ENCODE measurements around the gene INSL6. TPM values are rescaled to one million over a fixed set of nuclear protein-coding genes. Genes with fewer than 3 reads are reported as not detected.

Gene INSL6
- total RNA-seq, 1 experiment from 2014 or later = not detected

- no peaks in the 10 kb centered on the region for H3K27me3 Mint-ChIP-seq (ENCODE audit: insufficient read depth, unreplicated experiment)
- CTCF ChIA-PET = interaction anchor here (0.6 to 2.7 kb wide), 6 partner anchors 10 to 433 kb away, joined by 3 to 25 read pairs (median 3); partner anchors contain the start of gene INSL6
- no peak for TF ChIP-seq CTCF (IDR thresholded peaks at IDR 0.05; ENCODE audit: unreplicated experiment)
- no peaks in the 10 kb centered on the region for H3K36me3 Mint-ChIP-seq (ENCODE audit: insufficient read depth, unreplicated experiment)
- no peaks in the 10 kb centered on the region for H3K9me3 Mint-ChIP-seq (ENCODE audit: unreplicated experiment)
- peak; percentile 31 for DNase-seq (ENCODE audit: unreplicated experiment)
- no peak overlapping the region for H3K27ac Mint-ChIP-seq (ENCODE audit: low read depth, unreplicated experiment)
- no peaks in the 10 kb centered on the region for H3K4me1 Mint-ChIP-seq (ENCODE audit: insufficient read depth, unreplicated experiment)
- intact Hi-C loops (cut with micrococcal nuclease) = no loop called here
- no TSS peak for BruUV-seq (replicated peaks)
- H3K4me3 Mint-ChIP-seq (ENCODE audit: unreplicated experiment) = no peak overlapping the region
- POLR2A ChIA-PET = no interaction called here
Observed at GRCh38 chr9:5195463-5195862, 10.0 kb upstream of the INSL6 start.

- no peak for TF ChIP-seq CTCF (IDR thresholded peaks at IDR 0.05; ENCODE audit: unreplicated experiment)
- H3K9me3 Mint-ChIP-seq (ENCODE audit: unreplicated experiment) = no peaks in the 10 kb centered on the region
- POLR2A ChIA-PET = no interaction called here
- H3K27me3 Mint-ChIP-seq (ENCODE audit: insufficient read depth, unreplicated experiment) = peaks cover 16% of the 10 kb centered on the region
- CTCF ChIA-PET = interaction anchor here (0.5 to 1.3 kb wide), 2 partner anchors 396 to 435 kb away, joined by 3 to 4 read pairs; no protein-coding TSS in a partner anchor
- H3K27ac Mint-ChIP-seq (ENCODE audit: low read depth, unreplicated experiment) = no peak overlapping the region
- intact Hi-C loops (cut with micrococcal nuclease) = no loop called here
- H3K4me1 Mint-ChIP-seq (ENCODE audit: insufficient read depth, unreplicated experiment) = no peaks in the 10 kb centered on the region
- no TSS peak for BruUV-seq (replicated peaks)
- H3K36me3 Mint-ChIP-seq (ENCODE audit: insufficient read depth, unreplicated experiment) = no peaks in the 10 kb centered on the region
- no peak overlapping the region for H3K4me3 Mint-ChIP-seq (ENCODE audit: unreplicated experiment)
- no peak for DNase-seq (ENCODE audit: unreplicated experiment)
Observed at GRCh38 chr9:5193345-5193744, 7.9 kb upstream of the INSL6 start.

DNA sequence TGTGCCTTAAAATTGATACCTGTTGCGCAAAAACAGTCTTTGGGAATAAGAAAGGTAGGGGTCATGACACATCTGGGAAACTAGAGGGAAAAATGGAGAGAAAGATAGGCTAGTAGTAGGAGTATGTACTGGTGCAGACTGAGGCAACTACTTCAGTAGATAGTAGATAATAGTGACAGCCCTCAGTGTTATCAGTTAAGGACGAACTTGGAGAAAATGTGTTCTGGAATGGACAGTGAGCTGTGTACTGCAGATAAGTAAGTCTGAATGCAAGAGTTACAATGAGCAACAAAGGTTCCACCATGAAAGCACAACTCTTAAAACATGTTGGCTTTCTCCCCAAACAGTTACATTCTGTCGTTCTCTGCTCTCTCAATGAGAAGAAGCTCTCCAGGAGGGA, 6.5 kb upstream of the INSL6 start:
- intact Hi-C loops (cut with micrococcal nuclease) = no loop called here
- POLR2A ChIA-PET = no interaction called here
- CTCF ChIA-PET = interaction anchor here (0.7 to 0.8 kb wide), 2 partner anchors 72 to 408 kb away, joined by 3 to 4 read pairs; no protein-coding TSS in a partner anchor

More for the DNA sequence above, 6.5 kb upstream of the INSL6 start:
- BruUV-seq (replicated peaks) = no TSS peak
- Mint-ChIP-seq H3K4me3 (ENCODE audit: unreplicated experiment) (no peak overlapping the region), H3K9me3 (ENCODE audit: unreplicated experiment) (no peaks in the 10 kb centered on the region), H3K4me1 (ENCODE audit: insufficient read depth, unreplicated experiment) (no peaks in the 10 kb centered on the region), H3K27me3 (ENCODE audit: insufficient read depth, unreplicated experiment) (peaks cover 26% of the 10 kb centered on the region), H3K36me3 (ENCODE audit: insufficient read depth, unreplicated experiment) (no peaks in the 10 kb centered on the region), H3K27ac (ENCODE audit: low read depth, unreplicated experiment) (no peak overlapping the region)
- no peak for TF ChIP-seq CTCF (IDR thresholded peaks at IDR 0.05; ENCODE audit: unreplicated experiment)
- no peak for DNase-seq (ENCODE audit: unreplicated experiment)

Measured in MCF 10A (cell line).